Measurements from ENCODE around the gene LPAR2. TPM values are rescaled to one million over a fixed set of nuclear protein-coding genes. Genes with fewer than 3 reads are reported as not detected.

The LPAR2 gene
- total RNA-seq, 1 experiment from 2014 or later, result 17.4 TPM

DNA sequence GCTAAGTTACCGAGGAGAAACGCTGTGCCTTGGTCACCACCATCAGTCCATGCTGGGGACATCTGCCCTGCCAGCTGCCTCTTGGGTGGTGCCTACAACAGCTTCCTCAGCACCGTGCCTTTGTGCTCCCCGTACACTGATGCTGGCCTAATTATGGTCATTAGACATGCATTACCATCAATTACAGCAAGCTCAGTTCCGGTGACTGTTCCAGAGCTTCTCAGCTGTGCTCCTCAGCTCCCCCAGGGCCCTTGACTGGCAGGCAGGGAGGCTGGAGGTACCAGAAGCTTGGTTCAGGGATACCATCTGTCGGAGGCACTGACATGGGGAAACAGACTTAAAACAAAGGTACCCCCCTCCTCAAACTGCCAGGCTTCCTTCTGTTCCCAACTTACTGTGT lies 49.8 kb downstream of the LPAR2 start:
- H3K9me3 Mint-ChIP-seq (ENCODE audit: unreplicated experiment), result no peaks in the 10 kb centered on the region
- H3K27ac Mint-ChIP-seq (ENCODE audit: low read depth, unreplicated experiment), result no peak overlapping the region
- H3K36me3 Mint-ChIP-seq (ENCODE audit: insufficient read depth, unreplicated experiment), result no peaks in the 10 kb centered on the region
- no peak for DNase-seq (ENCODE audit: unreplicated experiment)
- TF ChIP-seq, protein P1, sequence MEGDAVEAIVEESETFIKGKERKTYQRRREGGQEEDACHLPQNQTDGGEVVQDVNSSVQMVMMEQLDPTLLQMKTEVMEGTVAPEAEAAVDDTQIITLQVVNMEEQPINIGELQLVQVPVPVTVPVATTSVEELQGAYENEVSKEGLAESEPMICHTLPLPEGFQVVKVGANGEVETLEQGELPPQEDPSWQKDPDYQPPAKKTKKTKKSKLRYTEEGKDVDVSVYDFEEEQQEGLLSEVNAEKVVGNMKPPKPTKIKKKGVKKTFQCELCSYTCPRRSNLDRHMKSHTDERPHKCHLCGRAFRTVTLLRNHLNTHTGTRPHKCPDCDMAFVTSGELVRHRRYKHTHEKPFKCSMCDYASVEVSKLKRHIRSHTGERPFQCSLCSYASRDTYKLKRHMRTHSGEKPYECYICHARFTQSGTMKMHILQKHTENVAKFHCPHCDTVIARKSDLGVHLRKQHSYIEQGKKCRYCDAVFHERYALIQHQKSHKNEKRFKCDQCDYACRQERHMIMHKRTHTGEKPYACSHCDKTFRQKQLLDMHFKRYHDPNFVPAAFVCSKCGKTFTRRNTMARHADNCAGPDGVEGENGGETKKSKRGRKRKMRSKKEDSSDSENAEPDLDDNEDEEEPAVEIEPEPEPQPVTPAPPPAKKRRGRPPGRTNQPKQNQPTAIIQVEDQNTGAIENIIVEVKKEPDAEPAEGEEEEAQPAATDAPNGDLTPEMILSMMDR (IDR thresholded peaks at IDR 0.05; ENCODE audit: unreplicated experiment), result no peak
- H3K27me3 Mint-ChIP-seq (ENCODE audit: insufficient read depth, unreplicated experiment), result no peaks in the 10 kb centered on the region
- intact Hi-C loops (cut with micrococcal nuclease), result no loop called here
- no peaks in the 10 kb centered on the region for H3K4me1 Mint-ChIP-seq (ENCODE audit: insufficient read depth, unreplicated experiment)
- BruUV-seq (replicated peaks), result no TSS peak
- ChIA-PET CTCF (interaction anchor here (0.7 to 1.6 kb wide), 5 partner anchors 10 to 126 kb away, joined by 3 to 4 read pairs (median 3); no protein-coding TSS in a partner anchor), POLR2A (interaction anchor here (0.6 kb wide), 1 partner anchor 10 kb away, joined by 4 read pairs; no protein-coding TSS in a partner anchor)
- no peak overlapping the region for H3K4me3 Mint-ChIP-seq (ENCODE audit: unreplicated experiment)

DNA sequence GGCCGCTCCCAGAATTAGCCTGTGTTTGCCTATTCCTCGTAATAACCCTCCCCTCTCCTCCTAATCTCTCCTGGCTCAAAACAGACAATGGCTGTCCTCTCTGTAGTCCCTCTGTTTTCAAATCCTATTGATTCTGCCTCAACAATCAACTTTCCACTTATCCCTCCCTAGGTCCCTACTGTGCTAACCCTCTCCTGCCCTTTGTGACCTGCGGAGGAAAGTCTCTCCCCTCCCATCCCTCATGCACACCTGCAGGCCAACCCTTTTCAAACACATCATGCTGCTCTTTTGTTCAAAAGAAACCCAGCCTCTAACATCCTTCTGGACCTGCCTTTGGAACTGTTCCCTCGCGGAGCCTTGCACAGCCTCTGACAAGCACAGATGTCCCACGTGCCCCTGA lies 52.6 kb downstream of the LPAR2 start:
- no peaks in the 10 kb centered on the region for H3K9me3 Mint-ChIP-seq (ENCODE audit: unreplicated experiment)
- H3K4me1 Mint-ChIP-seq (ENCODE audit: insufficient read depth, unreplicated experiment), result no peaks in the 10 kb centered on the region
- no TSS peak for BruUV-seq (replicated peaks)
- TF ChIP-seq, protein P1 (IDR thresholded peaks at IDR 0.05; ENCODE audit: unreplicated experiment), result no peak
- intact Hi-C loops (cut with micrococcal nuclease), result no loop called here
- no peak overlapping the region for H3K27ac Mint-ChIP-seq (ENCODE audit: low read depth, unreplicated experiment)
- no peak overlapping the region for H3K4me3 Mint-ChIP-seq (ENCODE audit: unreplicated experiment)
- DNase-seq (ENCODE audit: unreplicated experiment), result no peak
- ChIA-PET CTCF (interaction anchor here (1.4 kb wide), 2 partner anchors 21 to 23 kb away, joined by 3 to 6 read pairs; no protein-coding TSS in a partner anchor), POLR2A (no interaction called here)
- no peaks in the 10 kb centered on the region for H3K36me3 Mint-ChIP-seq (ENCODE audit: insufficient read depth, unreplicated experiment)
- H3K27me3 Mint-ChIP-seq (ENCODE audit: insufficient read depth, unreplicated experiment), result no peaks in the 10 kb centered on the region

Other genes with a start within 250 kb of the LPAR2 start
- 77.4 and 91.5 TPM in 2 replicates for gene GATAD2A, start 222.5 kb downstream of the LPAR2 start, total RNA-seq (2022)
- 4.8 and 6.6 TPM in 2 replicates for gene TSSK6, start 112.7 kb downstream of the LPAR2 start, total RNA-seq (2022)
- gene NDUFA13, start 112.0 kb downstream of the LPAR2 start, total RNA-seq (2022), result 354 and 393 TPM in 2 replicates
- 11.9 and 21.7 TPM in 2 replicates for gene YJEFN3, start 99.3 kb downstream of the LPAR2 start, total RNA-seq (2022)
- 0.12 and 0.29 TPM in 2 replicates for gene CILP2, start 90.0 kb downstream of the LPAR2 start, total RNA-seq (2022)
- 0.30 TPM in 1 of 2 replicates, not detected in the other for gene PBX4, start 9.5 kb downstream of the LPAR2 start, total RNA-seq (2022)
- gene GMIP, start 15.4 kb upstream of the LPAR2 start, total RNA-seq (2022), result 9.1 and 10.1 TPM in 2 replicates
- gene ATP13A1, start 35.5 kb upstream of the LPAR2 start, total RNA-seq (2022), result 63.9 and 67.2 TPM in 2 replicates
- gene ZNF101, start 40.6 kb upstream of the LPAR2 start, total RNA-seq (2022), result 8.6 and 9.2 TPM in 2 replicates
- gene ZNF14, start 104.9 kb upstream of the LPAR2 start, total RNA-seq (2022), result 3.5 and 3.9 TPM in 2 replicates
- gene ZNF506, start 193.5 kb upstream of the LPAR2 start, total RNA-seq (2022), result 2.5 and 2.6 TPM in 2 replicates
- 1.4 and 1.8 TPM in 2 replicates for gene ZNF253, start 237.7 kb upstream of the LPAR2 start, total RNA-seq (2022)